ENCODE results near the gene FIZ1. TPM values are rescaled to one million over a fixed set of nuclear protein-coding genes. Genes with fewer than 3 reads are reported as not detected.

FIZ1 gene
- total and polyA plus RNA-seq, 8 donors: 6.8 to 12.6 (median 10.3) TPM

- Histone ChIP-seq H3K4me3 (no peak overlapping the region), H3K36me3 (peaks cover 0 to 29% (median 0%) of the 10 kb centered on the region in 3 donors), H3K4me1 (no peaks in the 10 kb centered on the region), H3K27ac (no peak overlapping the region), H3K9me3 (no peaks in the 10 kb centered on the region), H3K27me3 (no peaks in the 10 kb centered on the region)
- no peak for ATAC-seq
- no peak for FAIRE-seq
- TF ChIP-seq, protein P1, sequence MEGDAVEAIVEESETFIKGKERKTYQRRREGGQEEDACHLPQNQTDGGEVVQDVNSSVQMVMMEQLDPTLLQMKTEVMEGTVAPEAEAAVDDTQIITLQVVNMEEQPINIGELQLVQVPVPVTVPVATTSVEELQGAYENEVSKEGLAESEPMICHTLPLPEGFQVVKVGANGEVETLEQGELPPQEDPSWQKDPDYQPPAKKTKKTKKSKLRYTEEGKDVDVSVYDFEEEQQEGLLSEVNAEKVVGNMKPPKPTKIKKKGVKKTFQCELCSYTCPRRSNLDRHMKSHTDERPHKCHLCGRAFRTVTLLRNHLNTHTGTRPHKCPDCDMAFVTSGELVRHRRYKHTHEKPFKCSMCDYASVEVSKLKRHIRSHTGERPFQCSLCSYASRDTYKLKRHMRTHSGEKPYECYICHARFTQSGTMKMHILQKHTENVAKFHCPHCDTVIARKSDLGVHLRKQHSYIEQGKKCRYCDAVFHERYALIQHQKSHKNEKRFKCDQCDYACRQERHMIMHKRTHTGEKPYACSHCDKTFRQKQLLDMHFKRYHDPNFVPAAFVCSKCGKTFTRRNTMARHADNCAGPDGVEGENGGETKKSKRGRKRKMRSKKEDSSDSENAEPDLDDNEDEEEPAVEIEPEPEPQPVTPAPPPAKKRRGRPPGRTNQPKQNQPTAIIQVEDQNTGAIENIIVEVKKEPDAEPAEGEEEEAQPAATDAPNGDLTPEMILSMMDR (IDR thresholded peaks at IDR 0.05): no peak
- 82 to 93% methylated on average over 7 of the region's 7 CpGs for WGBS, 2 donors
- no peak for DNase-seq
- intact Hi-C loops (cut with DNase I): no loop called here
Measured at GRCh38 chr19:55618426-55618825, 19.1 kb upstream of the FIZ1 start.

DNA sequence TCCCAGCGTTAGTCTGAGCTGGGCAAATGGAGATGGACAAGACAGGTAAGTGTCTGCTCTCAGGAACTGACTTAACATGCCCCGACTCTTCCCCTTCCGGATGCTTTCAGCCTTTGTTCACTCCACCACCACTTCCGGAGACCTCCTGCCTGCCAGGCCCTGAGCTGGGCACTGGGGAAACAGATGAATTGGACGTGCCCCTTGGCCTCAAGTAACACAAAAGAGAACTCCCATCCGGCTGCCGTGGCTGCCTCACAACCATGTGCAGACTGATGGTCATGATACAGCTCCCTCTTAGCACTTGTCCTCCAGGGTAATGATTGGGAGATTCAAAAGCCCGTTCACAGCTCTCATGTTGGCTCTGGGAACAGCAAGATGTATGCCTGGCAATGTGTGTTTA lies 18.1 kb upstream of the FIZ1 start:
- ATAC-seq: no peak

DNA sequence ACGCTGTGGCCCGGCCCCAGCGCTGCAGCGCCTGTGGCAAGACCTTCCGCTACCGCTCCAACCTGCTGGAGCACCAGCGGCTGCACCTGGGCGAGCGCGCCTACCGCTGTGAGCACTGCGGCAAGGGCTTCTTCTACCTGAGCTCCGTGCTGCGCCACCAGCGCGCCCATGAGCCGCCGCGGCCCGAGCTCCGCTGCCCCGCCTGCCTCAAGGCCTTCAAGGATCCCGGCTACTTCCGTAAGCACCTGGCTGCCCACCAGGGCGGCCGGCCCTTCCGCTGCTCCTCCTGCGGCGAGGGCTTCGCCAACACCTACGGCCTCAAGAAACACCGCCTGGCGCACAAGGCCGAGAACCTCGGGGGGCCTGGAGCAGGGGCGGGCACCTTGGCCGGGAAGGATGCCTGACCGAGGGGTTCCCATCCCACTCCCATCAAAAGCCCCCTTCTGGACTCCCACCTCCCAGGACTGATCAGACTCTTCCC lies 17.1 kb upstream of the FIZ1 start:
- Histone ChIP-seq H3K27ac (no peak overlapping the region), H3K36me3 (peaks cover 0 to 23% (median 0%) of the 10 kb centered on the region in 3 donors), H3K9me3 (no peaks in the 10 kb centered on the region), H3K4me1 (no peaks in the 10 kb centered on the region), H3K4me3 (no peak overlapping the region), H3K27me3 (no peaks in the 10 kb centered on the region)
- no peak for FAIRE-seq
- 97 to 99% methylated on average over 38 of the region's 38 CpGs for WGBS, 2 donors
- intact Hi-C loops (cut with DNase I): no loop called here
- no peak for ATAC-seq
- no peak for DNase-seq
- TF ChIP-seq, protein P1 (IDR thresholded peaks at IDR 0.05): no peak

More for the DNA sequence above, 18.1 kb upstream of the FIZ1 start:
- H3K9me3 ChIP-seq: no peaks in the 10 kb centered on the region
- H3K36me3 ChIP-seq: peaks cover 0 to 29% (median 0%) of the 10 kb centered on the region in 3 donors
- no peak overlapping the region for H3K4me3 ChIP-seq
- 85 to 88% methylated on average over 8 of the region's 8 CpGs for WGBS, 2 donors
- DNase-seq (no peak), FAIRE-seq (no peak)
- H3K4me1 ChIP-seq: no peaks in the 10 kb centered on the region
- H3K27me3 ChIP-seq: no peaks in the 10 kb centered on the region
- H3K27ac ChIP-seq: no peak overlapping the region
- TF ChIP-seq, protein P1 (IDR thresholded peaks at IDR 0.05): no peak
- intact Hi-C loops (cut with DNase I): no loop called here

GRCh38 chr19:55615543-55616394 lies 16.5 kb upstream of the FIZ1 start:
- TF ChIP-seq, protein P1 (IDR thresholded peaks at IDR 0.05): no peak
- no peak for ATAC-seq
- no peak for FAIRE-seq
- H3K9me3 ChIP-seq: no peaks in the 10 kb centered on the region
- no peak overlapping the region for H3K4me3 ChIP-seq
- H3K36me3 ChIP-seq: peaks cover 0 to 23% (median 0%) of the 10 kb centered on the region in 3 donors
- H3K27ac ChIP-seq: no peak overlapping the region
- intact Hi-C loops (cut with DNase I): no loop called here
- no peak for DNase-seq
- WGBS, 2 donors: 96 to 97% methylated on average over 87 to 88 of the region's 88 CpGs
- no peaks in the 10 kb centered on the region for H3K4me1 ChIP-seq
- no peaks in the 10 kb centered on the region for H3K27me3 ChIP-seq

All from pancreas (tissue), 10 donors.